Stimulated activated CD4-positive, alpha-beta T cell treated with anti-CD3 and anti-CD28 coated beads, Interleukin-1b, Interleukin-23, amount 100 ng/mL, for 1 hour (primary cell): ENCODE measurements around the gene RASA3.
"Not testable (repeated sequence)": the region's sequence is repeated elsewhere in the genome, so short reads cannot be mapped to it uniquely, and the experiment has no call there.

Experiments used
- DNase-seq, 2 donors: peaks; one replicate each; pipeline ENCODE4 v3.0.0-alpha.2; 2020; ENCODE audit warnings: low read depth in 2 of 2

RASA3 gene

DNA sequence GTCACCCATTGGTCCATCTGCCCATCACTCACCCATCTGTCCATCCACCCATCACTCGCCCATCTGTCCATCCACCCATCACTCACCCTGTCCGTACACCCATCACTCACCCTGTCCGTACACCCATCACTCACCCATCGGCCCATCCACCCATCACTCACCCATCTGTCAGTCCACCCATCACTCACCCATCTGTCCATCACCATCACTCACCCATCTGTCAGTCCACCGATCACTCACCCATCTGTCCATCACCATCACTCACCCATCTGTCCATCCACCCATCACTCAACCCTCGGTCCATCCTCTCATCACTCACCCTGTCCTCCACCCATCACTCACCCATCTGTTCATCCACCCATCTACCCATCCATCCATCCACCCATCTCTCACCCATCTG lies 143.6 kb downstream of the RASA3 start:
- not testable (repeated sequence) for DNase-seq

DNA sequence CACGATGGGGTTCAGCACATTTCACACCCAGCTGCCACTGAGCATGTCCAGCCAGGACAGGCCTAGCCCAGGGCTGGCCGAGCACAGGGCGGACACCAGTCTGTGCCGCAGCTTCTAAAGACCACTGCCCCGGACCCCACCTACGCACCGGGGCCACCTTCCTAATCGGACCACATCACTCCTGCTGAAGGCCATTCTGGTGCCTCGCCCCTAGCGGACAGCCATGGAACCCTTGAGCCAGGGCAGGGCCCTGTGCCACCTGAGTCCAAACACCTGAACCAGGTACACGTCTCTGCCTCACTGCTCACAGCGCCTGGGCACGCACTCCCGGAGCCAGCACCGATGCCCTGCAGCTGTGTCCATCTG lies 150.1 kb downstream of the RASA3 start:
- no peak for DNase-seq

DNA sequence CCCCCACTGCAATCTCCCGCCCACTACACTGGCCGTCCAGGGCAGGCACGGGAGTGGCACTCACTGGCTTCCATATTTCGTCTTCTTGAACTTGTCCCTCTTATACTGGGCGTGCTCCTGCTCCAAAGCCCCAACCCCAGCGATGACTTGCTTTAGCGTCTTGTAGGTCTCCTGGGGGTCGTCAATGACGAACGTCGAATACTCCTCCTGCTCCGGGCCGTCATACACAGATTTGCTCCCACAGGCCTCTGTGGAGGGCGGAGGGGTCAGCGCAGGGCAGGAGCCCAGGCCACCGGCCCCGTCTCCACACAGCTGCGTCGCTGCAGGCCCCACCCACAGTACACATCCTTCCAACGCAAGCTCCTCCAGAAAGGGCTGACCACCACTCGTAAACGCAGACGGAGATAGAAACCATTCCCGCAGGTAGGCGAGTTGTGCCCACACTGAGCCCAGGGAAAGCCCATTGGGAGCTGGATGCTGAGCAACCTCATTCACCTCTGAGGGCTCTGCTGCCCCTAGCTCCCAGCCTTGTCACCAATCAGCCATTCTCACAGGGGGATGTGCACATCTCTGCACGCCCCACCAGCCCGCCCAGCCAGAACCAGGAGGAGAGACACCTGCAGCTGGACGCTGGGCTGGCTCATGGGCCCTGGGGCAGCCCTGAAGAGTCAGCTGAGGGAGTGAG lies 150.7 kb downstream of the RASA3 start:
- DNase-seq = no peak

GRCh38 chr13:113981194-113981605 lies 151.2 kb downstream of the RASA3 start:
- no peak for DNase-seq

GRCh38 chr13:113980489-113981064 lies 151.8 kb downstream of the RASA3 start:
- DNase-seq = no peak

DNA sequence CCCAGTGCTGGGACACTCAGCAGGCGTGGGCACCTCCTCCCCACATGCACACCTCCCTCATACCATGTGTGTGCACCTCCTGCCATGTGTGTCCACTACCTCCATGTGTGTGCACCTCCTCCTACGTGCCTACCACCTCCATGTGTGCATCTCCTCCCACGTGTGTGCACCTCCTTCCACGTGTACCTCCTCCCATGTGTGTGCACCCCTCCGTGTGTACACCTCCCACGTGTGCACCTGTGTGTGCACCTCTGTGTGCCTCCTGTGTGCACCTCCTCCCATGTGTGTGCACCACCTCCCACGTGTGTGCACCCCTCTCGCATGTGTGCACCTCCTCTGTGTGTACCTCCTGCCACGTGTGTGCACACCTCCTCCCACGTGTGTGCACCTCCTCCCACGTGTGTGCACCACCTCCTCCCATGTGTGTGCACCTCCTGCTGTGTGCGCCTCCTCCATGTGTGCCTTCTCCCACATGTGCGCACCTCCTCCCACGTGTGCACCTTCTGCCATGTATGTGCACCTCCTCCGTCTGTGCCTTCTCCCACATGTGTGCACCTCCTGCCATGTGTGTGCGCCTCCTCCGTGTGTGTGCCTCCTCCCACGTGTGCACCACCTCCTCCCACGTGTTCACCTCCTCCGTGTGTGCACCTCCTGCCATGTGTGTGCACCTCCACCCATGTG lies 152.5 kb downstream of the RASA3 start:
- DNase-seq = no peak

GRCh38 chr13:113978741-113979481 lies 153.5 kb downstream of the RASA3 start:
- DNase-seq = no peak

DNA sequence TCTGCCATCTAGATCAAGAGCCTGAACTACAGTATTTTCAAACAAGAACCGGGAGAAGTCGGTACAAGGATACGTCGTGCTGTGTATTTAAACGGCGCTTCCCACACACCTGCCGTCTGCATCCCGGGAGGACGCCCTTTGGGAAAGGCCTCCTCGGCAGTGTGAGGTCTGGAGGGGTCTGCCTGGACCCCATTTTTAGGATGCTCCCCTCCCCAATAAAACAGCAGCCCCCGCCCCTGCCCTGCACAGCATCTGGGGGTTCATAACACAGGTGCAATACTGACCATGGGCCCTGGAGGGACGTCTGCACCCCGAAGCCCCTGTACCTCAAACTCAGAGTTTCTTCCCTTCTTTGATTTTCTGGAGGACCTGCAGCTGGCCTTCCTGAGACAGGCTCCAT lies 154.4 kb downstream of the RASA3 start:
- DNase-seq = no peak

DNA sequence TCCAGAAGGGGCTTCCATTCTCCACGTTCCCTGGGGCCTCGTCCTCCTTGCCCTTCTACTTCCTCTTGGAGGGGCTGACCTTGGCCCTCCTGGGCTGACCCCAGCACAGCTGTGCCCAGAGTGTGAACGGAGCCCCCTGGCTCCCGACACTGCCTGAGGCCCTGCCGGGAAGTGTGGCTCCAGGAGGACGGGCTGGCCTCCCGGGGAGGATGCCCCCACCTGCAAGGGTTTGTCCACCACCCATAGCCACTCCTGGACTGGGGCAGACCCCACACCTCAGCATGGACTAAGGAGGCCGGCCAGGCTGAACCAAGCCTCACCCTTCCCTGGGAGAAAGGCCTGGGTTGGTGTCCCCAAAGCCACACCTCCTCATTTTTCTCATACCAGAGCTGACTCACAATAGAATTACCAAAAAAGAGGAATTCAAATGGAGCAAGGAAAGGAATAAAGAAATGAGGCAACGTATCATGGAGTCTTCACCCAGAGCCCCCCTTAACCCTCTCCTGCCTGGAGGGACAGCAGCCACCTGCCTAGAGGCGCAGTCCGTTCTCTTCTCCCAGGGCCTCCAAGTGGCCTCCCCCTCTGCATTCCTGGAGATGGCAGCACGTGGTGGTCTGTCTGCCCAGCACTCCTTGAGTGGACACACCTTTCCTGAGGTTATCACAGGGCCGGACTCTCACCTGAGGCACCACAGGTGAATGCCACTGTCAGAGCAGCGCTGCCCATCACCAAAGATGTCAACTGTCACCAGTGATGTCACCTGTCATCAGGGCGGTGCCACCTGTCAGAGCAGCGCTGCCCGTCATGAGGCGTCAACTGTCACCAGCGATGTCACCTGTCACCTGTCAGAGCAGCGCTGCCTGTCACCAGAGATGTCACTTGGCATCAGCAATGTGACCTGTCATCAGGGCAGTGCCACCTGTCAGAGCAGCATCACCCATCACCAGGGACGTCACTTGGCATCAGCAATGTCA lies 155.4 kb downstream of the RASA3 start:
- DNase-seq = no peak

GRCh38 chr13:113975416-113975815 lies 157.0 kb downstream of the RASA3 start:
- DNase-seq = no peak

DNA sequence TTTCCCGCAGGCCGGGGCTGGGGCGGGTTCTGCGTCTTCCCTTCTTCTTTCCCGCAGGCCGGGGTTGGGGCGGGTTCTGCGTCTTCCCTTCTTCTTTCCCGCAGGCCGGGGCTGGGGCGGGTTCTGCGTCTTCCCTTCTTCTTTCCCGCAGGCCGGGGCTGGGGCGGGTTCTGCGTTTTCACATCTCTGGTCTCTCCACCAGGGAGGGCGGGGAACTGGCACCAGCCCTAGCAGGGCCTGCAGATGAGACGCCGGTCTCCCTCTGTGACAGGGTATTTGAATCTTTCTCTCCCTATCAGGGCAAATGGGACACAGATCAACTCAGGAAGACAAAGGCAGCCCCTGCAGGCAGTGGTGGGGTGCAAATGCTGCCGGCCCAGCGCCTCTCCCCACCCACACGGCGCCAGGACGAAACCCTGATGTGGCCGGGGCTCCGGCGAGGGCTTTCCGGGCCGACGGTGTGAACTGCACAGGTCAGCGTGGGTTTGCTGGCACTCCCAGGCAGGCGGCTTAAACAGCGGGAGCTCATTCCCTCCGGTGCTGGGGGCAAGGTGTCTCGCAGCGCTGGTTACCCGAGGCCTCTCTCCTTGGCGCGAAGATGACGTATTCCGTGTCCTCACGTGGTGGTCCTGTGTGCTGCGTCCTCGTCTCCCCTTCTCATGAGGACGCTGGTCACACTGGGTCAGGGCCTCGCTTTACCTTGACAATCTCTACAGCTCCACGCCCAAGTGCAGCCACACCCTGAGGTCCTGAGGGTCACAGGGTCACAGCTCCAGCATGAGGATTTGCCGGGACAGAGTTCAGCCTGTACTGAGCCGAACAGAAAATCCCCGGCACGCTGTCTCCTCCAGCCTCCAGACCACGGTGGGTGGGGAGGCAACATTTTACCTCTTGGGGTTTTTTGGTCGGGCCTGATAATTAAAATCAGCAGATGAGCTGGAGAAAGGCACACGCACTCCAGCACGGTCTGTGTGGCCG lies 157.8 kb downstream of the RASA3 start:
- no peak for DNase-seq

- DNase-seq = no peak
Observed at GRCh38 chr13:113973218-113974164, 158.9 kb downstream of the RASA3 start, which contains the start of gene C13orf46. Gene C13orf46 (minus strand): TSS chr13:113974076. CDS start chr13:113973997, 79 bp downstream.

DNA sequence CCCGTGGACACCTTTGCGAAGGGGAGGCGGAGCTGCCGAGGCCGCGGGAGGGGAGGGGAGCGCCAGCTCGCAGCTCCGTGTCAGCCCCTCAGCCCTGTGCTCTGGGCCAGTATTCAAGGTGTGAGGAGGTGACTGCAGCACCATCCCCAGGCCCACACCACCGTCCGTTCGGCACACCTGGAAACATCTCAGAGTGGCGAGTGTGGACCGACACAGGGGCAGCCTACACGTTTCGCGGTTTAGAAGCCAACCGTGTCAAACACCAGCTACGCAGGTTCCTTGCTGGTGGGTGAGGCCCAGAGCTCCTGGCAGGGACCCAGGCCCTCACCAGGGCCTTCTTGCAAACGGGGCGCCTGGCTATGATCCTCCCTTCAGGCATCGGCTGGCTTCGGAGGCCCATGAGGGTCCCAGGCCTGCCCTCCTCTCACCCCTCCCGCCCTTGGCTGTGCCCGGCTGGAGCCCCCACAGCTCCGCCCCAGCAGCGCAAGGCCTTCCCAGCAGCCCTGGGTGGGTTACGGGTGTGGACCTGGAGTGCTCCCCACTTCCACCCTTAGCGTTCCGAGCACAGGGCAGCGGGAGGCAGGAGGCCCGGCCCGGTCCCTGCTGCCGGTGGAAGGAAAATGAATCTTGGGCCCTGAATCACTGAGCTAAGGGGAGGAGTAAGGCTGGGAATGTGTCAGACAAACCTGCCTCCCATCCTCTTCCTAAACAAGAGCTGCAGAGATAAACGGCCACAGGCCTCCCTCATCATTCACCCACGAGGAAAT lies 159.8 kb downstream of the RASA3 start:
- no peak for DNase-seq

GRCh38 chr13:113971471-113972231 lies 160.8 kb downstream of the RASA3 start:
- DNase-seq = no peak

GRCh38 chr13:113970810-113971470 lies 161.5 kb downstream of the RASA3 start:
- no peak for DNase-seq

- DNase-seq = no peak
Observed at GRCh38 chr13:113969973-113970611, 162.3 kb downstream of the RASA3 start.
